K562 (cell line): ENCODE data around the gene KCNC3. TPM values are rescaled to one million over a fixed set of nuclear protein-coding genes. Genes with fewer than 3 reads are reported as not detected.

Experiments used
- ATF1 ChIP-seq, 2 experiments: fragments of 450-650 bp in 1 of 2; IDR thresholded peaks; 2 replicates each; pipeline ENCODE4 v1.6.1; 2016; ENCODE audit warnings: missing compliant biosample characterization in 1 of 2, missing genetic modification characterization in 1 of 2
- CEBPG ChIP-seq, 3 experiments: fragments of 200-800 bp in 1 of 3; sonication (Bioruptor generic) in 1 of 3; sonication (generic) in 1 of 3; formaldehyde crosslinking in 1 of 3; IDR thresholded peaks in 2 of 3; conservative IDR thresholded peaks in 1 of 3; 2 replicates each; pipeline versions ENCODE4 v1.6.1 to v1.8.0; 2016 to 2022; ENCODE audit warnings: missing compliant biosample characterization in 2 of 3, missing genetic modification characterization in 2 of 3, mild to moderate bottlenecking in 1 of 3, missing genetic modification reagents in 1 of 3
- EP300 ChIP-seq: IDR thresholded peaks from 2 replicates; pipeline ENCODE4 v1.6.1; 2012; ENCODE audit warnings: low read length, improper control_type of control experiment
- L3MBTL2 ChIP-seq: fragments of 450-650 bp; IDR thresholded peaks from 2 replicates; pipeline ENCODE4 v1.6.1; 2016; ENCODE audit warnings: mild to moderate bottlenecking, moderate library complexity
- MAFG ChIP-seq: fragments of 450-650 bp; conservative IDR thresholded peaks from 2 replicates; pipeline ENCODE4 v1.6.1; 2016; ENCODE audit warnings: missing genetic modification characterization, missing compliant biosample characterization
- MTF1 ChIP-seq: fragments of 250-450 bp; sonication (Bioruptor Pico); IDR thresholded peaks from 2 replicates; pipeline ENCODE4 v1.9.0; 2021; ENCODE audit warnings: moderate library complexity, mild to moderate bottlenecking, inconsistent platforms, borderline replicate concordance
- SRSF9 ChIP-seq: fragments of 200-400 bp; formaldehyde crosslinking; IDR thresholded peaks from 2 replicates; pipeline ENCODE4 v1.6.1; 2017; ENCODE audit warnings: low read depth, low read length, borderline replicate concordance
- ZNF75A ChIP-seq: fragments of 450-650 bp; formaldehyde crosslinking; IDR thresholded peaks from 2 replicates; pipeline ENCODE4 v1.4.0; 2020; ENCODE audit warnings: mild to moderate bottlenecking
- polyA plus RNA-seq, 8 experiments: library from polyadenylated mRNA; depleted of rRNA in 4 of 8; stranded (reverse) in 5 of 8; unstranded in 3 of 8; fragments of >200 nt; fragmentation: Nextera tagmentation in 2 of 8; fragmentation: Illumina TruSeq in 1 of 8; extraction: Ambion mirVana in 2 of 8; extraction: Trizol in 1 of 8; gene quantifications; 2 replicates each; pipeline versions ENCODE4 v1.2.1 to v1.2.3, GENCODE V29; 2011 to 2014; ENCODE audit warnings: inconsistent platforms in 1 of 8, missing spikeins in 1 of 8
- total RNA-seq, 7 experiments: library from RNA; depleted of rRNA in 6 of 7; stranded (reverse); fragments of >200 nt in 6 of 7; fragmentation: Illumina TruSeq in 2 of 7; extraction: Trizol in 2 of 7; gene quantifications; 2 replicates each; pipeline versions ENCODE4 v1.2.1 to v1.2.3, GENCODE V29; 2011 to 2021; ENCODE audit warnings: low replicate concordance in 1 of 7
- TF ChIP-seq, protein P1 (sequence below): fragments of 450-650 bp; IDR thresholded peaks from 2 replicates; pipeline ENCODE4 v1.6.1; 2017; ENCODE audit warnings: antibody characterized with exemption, mild to moderate bottlenecking
- TF ChIP-seq, protein P2 (sequence below): fragments of 250-450 bp; sonication (Bioruptor Pico); IDR thresholded peaks from 2 replicates; pipeline ENCODE4 v1.4.0; 2020; ENCODE audit warnings: mild to moderate bottlenecking, moderate library complexity
- TF ChIP-seq, protein P3 (sequence below): fragments of 250-450 bp; sonication (Bioruptor Pico); IDR thresholded peaks from 2 replicates; pipeline ENCODE4 v1.4.0; 2020; ENCODE audit warnings: mild to moderate bottlenecking, moderate library complexity, borderline replicate concordance
- TF ChIP-seq, protein P4 (sequence below): IDR thresholded peaks from 2 replicates; pipeline ENCODE4 v1.6.1; 2014; ENCODE audit warnings: antibody characterized with exemption
- TF ChIP-seq, protein P5 (sequence below): fragments of 450-650 bp; conservative IDR thresholded peaks from 2 replicates; pipeline ENCODE4 v1.6.1; 2016; ENCODE audit warnings: missing genetic modification characterization, low read depth, mild to moderate bottlenecking, control low read depth, missing compliant biosample characterization

KCNC3 gene
- total and polyA plus RNA-seq, 9 of the 15 experiments (the other 6 are each of a cell fraction or from before 2014, with no cell fraction given) = 0.03 to 26.2 (median 2.0) TPM

DNA sequence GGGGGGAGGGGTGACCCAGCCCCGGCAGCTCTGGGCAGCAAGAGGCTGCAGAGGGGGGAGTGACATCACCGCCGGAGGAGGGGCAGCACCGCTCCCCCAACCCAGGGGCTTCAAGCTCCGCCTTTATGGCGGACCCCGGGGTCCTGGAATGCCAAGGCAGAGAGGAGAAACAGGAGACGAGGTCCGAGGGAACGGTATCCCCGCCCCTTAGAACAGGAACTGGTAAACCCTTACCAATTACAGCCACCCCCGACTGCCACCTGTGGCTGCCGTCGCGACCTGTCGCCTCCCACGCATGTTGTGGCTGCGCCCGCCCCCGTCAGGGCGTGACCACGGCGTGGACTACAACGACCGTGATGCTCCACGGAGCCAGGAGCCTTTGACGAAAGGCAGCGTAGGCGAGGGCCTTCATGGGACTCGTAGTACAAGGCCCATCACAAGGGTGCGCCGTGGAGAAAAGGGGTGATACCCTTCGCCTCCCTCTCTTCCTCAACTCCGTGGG is 4.1 kb upstream of the KCNC3 start (continued):
- TF ChIP-seq, protein P1, sequence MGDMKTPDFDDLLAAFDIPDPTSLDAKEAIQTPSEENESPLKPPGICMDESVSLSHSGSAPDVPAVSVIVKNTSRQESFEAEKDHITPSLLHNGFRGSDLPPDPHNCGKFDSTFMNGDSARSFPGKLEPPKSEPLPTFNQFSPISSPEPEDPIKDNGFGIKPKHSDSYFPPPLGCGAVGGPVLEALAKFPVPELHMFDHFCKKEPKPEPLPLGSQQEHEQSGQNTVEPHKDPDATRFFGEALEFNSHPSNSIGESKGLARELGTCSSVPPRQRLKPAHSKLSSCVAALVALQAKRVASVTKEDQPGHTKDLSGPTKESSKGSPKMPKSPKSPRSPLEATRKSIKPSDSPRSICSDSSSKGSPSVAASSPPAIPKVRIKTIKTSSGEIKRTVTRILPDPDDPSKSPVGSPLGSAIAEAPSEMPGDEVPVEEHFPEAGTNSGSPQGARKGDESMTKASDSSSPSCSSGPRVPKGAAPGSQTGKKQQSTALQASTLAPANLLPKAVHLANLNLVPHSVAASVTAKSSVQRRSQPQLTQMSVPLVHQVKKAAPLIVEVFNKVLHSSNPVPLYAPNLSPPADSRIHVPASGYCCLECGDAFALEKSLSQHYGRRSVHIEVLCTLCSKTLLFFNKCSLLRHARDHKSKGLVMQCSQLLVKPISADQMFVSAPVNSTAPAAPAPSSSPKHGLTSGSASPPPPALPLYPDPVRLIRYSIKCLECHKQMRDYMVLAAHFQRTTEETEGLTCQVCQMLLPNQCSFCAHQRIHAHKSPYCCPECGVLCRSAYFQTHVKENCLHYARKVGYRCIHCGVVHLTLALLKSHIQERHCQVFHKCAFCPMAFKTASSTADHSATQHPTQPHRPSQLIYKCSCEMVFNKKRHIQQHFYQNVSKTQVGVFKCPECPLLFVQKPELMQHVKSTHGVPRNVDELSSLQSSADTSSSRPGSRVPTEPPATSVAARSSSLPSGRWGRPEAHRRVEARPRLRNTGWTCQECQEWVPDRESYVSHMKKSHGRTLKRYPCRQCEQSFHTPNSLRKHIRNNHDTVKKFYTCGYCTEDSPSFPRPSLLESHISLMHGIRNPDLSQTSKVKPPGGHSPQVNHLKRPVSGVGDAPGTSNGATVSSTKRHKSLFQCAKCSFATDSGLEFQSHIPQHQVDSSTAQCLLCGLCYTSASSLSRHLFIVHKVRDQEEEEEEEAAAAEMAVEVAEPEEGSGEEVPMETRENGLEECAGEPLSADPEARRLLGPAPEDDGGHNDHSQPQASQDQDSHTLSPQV = no peak
- TF ChIP-seq, protein P2, sequence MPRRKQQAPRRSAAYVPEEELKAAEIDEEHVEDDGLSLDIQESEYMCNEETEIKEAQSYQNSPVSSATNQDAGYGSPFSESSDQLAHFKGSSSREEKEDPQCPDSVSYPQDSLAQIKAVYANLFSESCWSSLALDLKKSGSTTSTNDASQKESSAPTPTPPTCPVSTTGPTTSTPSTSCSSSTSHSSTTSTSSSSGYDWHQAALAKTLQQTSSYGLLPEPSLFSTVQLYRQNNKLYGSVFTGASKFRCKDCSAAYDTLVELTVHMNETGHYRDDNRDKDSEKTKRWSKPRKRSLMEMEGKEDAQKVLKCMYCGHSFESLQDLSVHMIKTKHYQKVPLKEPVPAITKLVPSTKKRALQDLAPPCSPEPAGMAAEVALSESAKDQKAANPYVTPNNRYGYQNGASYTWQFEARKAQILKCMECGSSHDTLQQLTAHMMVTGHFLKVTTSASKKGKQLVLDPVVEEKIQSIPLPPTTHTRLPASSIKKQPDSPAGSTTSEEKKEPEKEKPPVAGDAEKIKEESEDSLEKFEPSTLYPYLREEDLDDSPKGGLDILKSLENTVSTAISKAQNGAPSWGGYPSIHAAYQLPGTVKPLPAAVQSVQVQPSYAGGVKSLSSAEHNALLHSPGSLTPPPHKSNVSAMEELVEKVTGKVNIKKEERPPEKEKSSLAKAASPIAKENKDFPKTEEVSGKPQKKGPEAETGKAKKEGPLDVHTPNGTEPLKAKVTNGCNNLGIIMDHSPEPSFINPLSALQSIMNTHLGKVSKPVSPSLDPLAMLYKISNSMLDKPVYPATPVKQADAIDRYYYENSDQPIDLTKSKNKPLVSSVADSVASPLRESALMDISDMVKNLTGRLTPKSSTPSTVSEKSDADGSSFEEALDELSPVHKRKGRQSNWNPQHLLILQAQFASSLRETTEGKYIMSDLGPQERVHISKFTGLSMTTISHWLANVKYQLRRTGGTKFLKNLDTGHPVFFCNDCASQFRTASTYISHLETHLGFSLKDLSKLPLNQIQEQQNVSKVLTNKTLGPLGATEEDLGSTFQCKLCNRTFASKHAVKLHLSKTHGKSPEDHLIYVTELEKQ (CRISPR knock-in tag) = no peak
- TF ChIP-seq ZNF75A (CRISPR knock-in tag) (no peak), ATF1 (CRISPR knock-in tag; IDR thresholded peaks at IDR 0.05) (no peak; the same call in 1 of the 2 replicates), ATF1 (tag; IDR thresholded peaks at IDR 0.05) (no peak), MTF1 (CRISPR knock-in tag) (no peak), MAFG (tag) (no peak), L3MBTL2 (no peak), CEBPG (CRISPR knock-in tag; IDR thresholded peaks at IDR 0.05) (no peak), CEBPG (tag; conservative IDR thresholded peaks at IDR 0.05 in 1 of 2, IDR thresholded peaks at IDR 0.05 in 1 of 2) (no peak), SRSF9 (no peak), EP300 (no peak)
- TF ChIP-seq, protein P3, sequence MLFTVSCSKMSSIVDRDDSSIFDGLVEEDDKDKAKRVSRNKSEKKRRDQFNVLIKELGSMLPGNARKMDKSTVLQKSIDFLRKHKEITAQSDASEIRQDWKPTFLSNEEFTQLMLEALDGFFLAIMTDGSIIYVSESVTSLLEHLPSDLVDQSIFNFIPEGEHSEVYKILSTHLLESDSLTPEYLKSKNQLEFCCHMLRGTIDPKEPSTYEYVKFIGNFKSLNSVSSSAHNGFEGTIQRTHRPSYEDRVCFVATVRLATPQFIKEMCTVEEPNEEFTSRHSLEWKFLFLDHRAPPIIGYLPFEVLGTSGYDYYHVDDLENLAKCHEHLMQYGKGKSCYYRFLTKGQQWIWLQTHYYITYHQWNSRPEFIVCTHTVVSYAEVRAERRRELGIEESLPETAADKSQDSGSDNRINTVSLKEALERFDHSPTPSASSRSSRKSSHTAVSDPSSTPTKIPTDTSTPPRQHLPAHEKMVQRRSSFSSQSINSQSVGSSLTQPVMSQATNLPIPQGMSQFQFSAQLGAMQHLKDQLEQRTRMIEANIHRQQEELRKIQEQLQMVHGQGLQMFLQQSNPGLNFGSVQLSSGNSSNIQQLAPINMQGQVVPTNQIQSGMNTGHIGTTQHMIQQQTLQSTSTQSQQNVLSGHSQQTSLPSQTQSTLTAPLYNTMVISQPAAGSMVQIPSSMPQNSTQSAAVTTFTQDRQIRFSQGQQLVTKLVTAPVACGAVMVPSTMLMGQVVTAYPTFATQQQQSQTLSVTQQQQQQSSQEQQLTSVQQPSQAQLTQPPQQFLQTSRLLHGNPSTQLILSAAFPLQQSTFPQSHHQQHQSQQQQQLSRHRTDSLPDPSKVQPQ = no peak
- TF ChIP-seq, protein P4, sequence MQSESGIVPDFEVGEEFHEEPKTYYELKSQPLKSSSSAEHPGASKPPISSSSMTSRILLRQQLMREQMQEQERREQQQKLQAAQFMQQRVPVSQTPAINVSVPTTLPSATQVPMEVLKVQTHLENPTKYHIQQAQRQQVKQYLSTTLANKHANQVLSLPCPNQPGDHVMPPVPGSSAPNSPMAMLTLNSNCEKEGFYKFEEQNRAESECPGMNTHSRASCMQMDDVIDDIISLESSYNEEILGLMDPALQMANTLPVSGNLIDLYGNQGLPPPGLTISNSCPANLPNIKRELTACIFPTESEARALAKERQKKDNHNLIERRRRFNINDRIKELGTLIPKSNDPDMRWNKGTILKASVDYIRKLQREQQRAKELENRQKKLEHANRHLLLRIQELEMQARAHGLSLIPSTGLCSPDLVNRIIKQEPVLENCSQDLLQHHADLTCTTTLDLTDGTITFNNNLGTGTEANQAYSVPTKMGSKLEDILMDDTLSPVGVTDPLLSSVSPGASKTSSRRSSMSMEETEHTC = no peak
- TF ChIP-seq, protein P5, sequence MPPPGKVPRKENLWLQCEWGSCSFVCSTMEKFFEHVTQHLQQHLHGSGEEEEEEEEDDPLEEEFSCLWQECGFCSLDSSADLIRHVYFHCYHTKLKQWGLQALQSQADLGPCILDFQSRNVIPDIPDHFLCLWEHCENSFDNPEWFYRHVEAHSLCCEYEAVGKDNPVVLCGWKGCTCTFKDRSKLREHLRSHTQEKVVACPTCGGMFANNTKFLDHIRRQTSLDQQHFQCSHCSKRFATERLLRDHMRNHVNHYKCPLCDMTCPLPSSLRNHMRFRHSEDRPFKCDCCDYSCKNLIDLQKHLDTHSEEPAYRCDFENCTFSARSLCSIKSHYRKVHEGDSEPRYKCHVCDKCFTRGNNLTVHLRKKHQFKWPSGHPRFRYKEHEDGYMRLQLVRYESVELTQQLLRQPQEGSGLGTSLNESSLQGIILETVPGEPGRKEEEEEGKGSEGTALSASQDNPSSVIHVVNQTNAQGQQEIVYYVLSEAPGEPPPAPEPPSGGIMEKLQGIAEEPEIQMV (tag) = no peak
